ENCODE measurements around the gene UROC1. TPM values are rescaled to one million over a fixed set of nuclear protein-coding genes. Genes with fewer than 3 reads are reported as not detected.

Gene UROC1
- total RNA-seq, 2 experiments from 2014 or later: not detected

DNA sequence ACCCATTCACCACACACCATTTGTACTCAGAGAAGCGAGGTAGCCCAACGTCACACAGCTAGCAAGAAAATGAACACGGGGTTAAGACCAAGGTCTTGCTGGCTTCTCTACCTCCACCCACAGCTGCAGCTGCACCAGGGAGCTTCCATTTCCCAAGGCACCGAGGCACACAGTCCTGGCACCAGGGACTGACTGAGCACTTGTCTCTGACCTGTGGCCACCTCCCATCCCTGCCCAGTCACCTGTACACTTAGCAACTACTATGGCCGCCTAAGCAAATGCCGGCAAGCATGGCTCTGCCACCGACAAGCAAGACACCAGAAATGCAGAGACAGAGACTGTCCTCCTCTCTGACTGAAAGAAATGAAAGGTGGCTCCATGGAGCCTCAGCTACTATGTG lies 57.2 kb downstream of the UROC1 start:
- H3K36me3 Mint-ChIP-seq (ENCODE audit: low read depth): peaks cover 35% of the 10 kb centered on the region
- CTCF ChIA-PET: interaction anchor here (0.5 kb wide), 1 partner anchor 1136 kb away, joined by 4 read pairs; no protein-coding TSS in a partner anchor
- no peak overlapping the region for H3K4me3 Mint-ChIP-seq
- H3K4me1 Mint-ChIP-seq (ENCODE audit: low read depth): peaks cover 2% of the 10 kb centered on the region
- no peak for DNase-seq
- intact Hi-C loops (cut with micrococcal nuclease): no loop called here
- H3K9me3 Mint-ChIP-seq: no peaks in the 10 kb centered on the region
- no peak overlapping the region for H3K27ac Mint-ChIP-seq
- no peaks in the 10 kb centered on the region for H3K27me3 Mint-ChIP-seq (ENCODE audit: low read depth)

DNA sequence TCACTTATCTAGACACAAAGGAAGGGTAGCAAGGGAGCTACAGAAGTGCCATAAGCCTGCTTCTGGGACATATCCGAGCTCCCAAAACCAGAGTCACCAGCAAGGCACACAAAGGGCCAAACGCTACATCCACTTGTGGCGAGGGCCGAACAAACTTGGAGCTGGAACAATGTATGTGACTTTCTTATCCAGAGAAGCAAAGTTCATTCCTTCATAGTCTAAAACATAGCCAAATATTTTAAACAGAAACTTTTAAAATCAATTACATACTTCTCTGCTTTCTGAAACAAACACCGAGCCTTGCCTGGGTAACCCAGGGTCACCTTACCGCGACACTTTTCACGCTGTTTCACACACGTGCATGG lies 57.8 kb downstream of the UROC1 start:
- Mint-ChIP-seq H3K9me3 (no peaks in the 10 kb centered on the region), H3K36me3 (ENCODE audit: low read depth) (peaks cover 35% of the 10 kb centered on the region), H3K4me3 (no peak overlapping the region), H3K27me3 (ENCODE audit: low read depth) (no peaks in the 10 kb centered on the region), H3K27ac (no peak overlapping the region), H3K4me1 (ENCODE audit: low read depth) (peaks cover 2% of the 10 kb centered on the region)
- intact Hi-C loops (cut with micrococcal nuclease): no loop called here
- DNase-seq: no peak
- CTCF ChIA-PET: no interaction called here

DNA sequence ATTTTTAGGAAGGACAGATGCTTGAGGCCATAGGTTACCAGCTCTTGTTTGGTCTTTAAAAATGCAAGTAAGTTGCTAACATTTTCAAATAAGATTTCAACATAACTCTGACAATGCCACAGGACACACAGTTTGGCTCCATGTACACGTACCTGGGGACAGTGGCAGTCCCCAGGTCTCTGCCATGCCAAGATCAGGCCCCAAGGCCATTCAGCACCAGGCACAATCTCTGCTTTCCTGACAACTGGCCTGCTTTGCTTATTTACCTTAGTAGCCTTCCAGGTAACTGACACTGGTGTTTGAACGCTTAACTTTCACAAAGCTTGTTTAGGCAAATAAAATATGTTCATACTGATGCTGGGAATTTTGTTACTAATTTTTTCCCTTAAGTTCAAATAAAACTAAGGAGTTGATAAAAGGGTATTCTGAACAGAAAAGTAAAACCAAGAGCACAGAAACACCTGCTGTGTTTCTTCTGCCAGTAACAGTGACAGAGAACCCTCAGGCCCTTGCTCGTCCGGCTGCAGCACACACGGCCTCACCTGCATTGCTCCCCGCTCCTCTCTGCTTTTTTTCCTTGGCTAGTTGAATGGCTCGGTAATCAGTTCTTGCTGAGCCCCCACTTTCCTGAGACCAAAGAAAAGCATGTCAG lies 58.3 kb downstream of the UROC1 start:
- DNase-seq: no peak
- Mint-ChIP-seq H3K27ac (no peak overlapping the region), H3K4me1 (ENCODE audit: low read depth) (peaks cover 2% of the 10 kb centered on the region), H3K36me3 (ENCODE audit: low read depth) (peaks cover 30% of the 10 kb centered on the region), H3K4me3 (no peak overlapping the region), H3K9me3 (no peaks in the 10 kb centered on the region), H3K27me3 (ENCODE audit: low read depth) (no peaks in the 10 kb centered on the region)
- intact Hi-C loops (cut with micrococcal nuclease): no loop called here
- CTCF ChIA-PET: no interaction called here

DNA sequence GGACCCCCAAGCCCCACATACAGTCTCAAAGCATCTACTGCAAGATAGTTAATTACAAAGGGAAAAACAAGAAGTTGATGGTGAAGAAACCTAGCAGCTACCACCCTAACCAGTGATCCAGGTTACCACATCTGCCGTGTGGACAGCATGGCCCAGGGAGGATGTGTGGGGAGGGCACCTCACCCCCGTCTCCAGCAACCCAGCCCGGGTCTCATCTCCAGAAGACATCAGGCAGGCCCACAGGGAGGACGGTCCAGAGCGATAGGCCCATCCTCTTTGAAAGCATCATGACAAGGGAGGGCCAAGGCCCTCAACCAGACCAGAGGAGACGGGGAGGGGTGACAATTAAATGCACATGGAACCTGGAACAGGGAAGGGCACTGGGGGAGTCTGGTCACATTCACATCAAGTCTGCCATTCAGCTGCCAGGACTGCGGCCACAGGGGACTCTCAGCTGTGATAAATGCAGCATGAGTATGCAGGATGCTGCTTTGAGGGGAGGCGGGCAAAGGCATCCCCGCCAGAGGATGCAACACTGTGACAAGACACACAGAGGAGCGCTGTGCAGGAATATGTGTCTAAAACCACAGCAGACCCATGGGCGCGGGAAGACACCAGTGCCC lies 60.7 kb downstream of the UROC1 start:
- H3K9me3 Mint-ChIP-seq: no peaks in the 10 kb centered on the region
- CTCF ChIA-PET: no interaction called here
- H3K4me3 Mint-ChIP-seq: no peak overlapping the region
- no peak overlapping the region for H3K27ac Mint-ChIP-seq
- DNase-seq: no peak
- intact Hi-C loops (cut with micrococcal nuclease): no loop called here
- H3K36me3 Mint-ChIP-seq (ENCODE audit: low read depth): peaks cover 27% of the 10 kb centered on the region
- no peaks in the 10 kb centered on the region for H3K27me3 Mint-ChIP-seq (ENCODE audit: low read depth)
- H3K4me1 Mint-ChIP-seq (ENCODE audit: low read depth): peaks cover 2% of the 10 kb centered on the region

GRCh38 chr3:126456211-126456610 lies 61.4 kb downstream of the UROC1 start:
- no peaks in the 10 kb centered on the region for H3K27me3 Mint-ChIP-seq (ENCODE audit: low read depth)
- no peaks in the 10 kb centered on the region for H3K9me3 Mint-ChIP-seq
- DNase-seq: no peak
- peaks cover 20% of the 10 kb centered on the region for H3K36me3 Mint-ChIP-seq (ENCODE audit: low read depth)
- no peak overlapping the region for H3K4me3 Mint-ChIP-seq
- intact Hi-C loops (cut with micrococcal nuclease): no loop called here
- H3K27ac Mint-ChIP-seq: no peak overlapping the region
- peaks cover 2% of the 10 kb centered on the region for H3K4me1 Mint-ChIP-seq (ENCODE audit: low read depth)
- CTCF ChIA-PET: no interaction called here

DNA sequence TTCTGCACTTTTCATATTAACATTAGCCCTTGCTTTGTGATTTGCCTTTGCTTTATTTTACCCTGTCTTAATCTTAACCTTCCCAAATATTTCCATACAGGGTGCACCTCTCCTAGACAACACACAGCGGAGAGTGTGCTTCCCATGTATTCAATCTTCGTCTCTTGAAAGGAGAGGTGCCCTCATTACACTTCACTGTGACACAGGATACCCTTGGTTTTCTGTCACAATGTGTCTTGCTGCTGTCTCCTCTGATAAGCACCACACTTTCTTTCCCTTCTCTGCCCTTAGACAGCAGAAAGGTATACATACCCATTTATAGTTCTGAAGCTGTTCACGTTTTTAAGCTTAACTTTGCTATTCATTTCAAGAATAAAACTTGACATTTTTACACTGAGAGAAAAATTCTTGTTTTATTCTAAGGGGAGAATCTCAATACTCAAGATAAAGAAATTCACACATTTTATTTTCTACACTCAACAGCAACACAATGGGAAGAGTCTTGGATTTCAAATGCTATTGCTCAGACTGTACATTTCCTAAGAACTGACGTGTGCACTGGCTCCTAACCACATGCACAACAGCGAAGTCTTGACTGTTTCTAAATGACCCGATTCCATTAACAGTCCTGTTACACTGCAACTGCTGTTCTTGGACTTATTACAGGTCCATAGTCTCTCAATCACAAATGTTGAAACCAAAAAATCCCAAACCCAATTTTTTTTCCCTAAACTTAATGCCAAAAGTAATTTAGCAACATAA lies 63.0 kb downstream of the UROC1 start:
- Mint-ChIP-seq H3K36me3 (ENCODE audit: low read depth) (peaks cover 14% of the 10 kb centered on the region), H3K4me3 (no peak overlapping the region), H3K9me3 (no peaks in the 10 kb centered on the region), H3K27ac (no peak overlapping the region), H3K27me3 (ENCODE audit: low read depth) (no peaks in the 10 kb centered on the region), H3K4me1 (ENCODE audit: low read depth) (peaks cover 2% of the 10 kb centered on the region)
- DNase-seq: no peak
- CTCF ChIA-PET: no interaction called here
- intact Hi-C loops (cut with micrococcal nuclease): no loop called here

GRCh38 chr3:126454025-126454424 lies 63.5 kb downstream of the UROC1 start:
- H3K9me3 Mint-ChIP-seq: no peaks in the 10 kb centered on the region
- no peak overlapping the region for H3K4me3 Mint-ChIP-seq
- H3K4me1 Mint-ChIP-seq (ENCODE audit: low read depth): peaks cover 2% of the 10 kb centered on the region
- no peak overlapping the region for H3K27ac Mint-ChIP-seq
- H3K36me3 Mint-ChIP-seq (ENCODE audit: low read depth): peaks cover 12% of the 10 kb centered on the region
- no peaks in the 10 kb centered on the region for H3K27me3 Mint-ChIP-seq (ENCODE audit: low read depth)
- no peak for DNase-seq
- CTCF ChIA-PET: no interaction called here
- intact Hi-C loops (cut with micrococcal nuclease): no loop called here

- H3K4me1 Mint-ChIP-seq (ENCODE audit: low read depth): no peaks in the 10 kb centered on the region
- intact Hi-C loops (cut with micrococcal nuclease): no loop called here
- H3K36me3 Mint-ChIP-seq (ENCODE audit: low read depth): peaks cover 6% of the 10 kb centered on the region
- CTCF ChIA-PET: no interaction called here
- H3K27me3 Mint-ChIP-seq (ENCODE audit: low read depth): no peaks in the 10 kb centered on the region
- H3K27ac Mint-ChIP-seq: no peak overlapping the region
- no peaks in the 10 kb centered on the region for H3K9me3 Mint-ChIP-seq
- no peak for DNase-seq
- no peak overlapping the region for H3K4me3 Mint-ChIP-seq
Observed at GRCh38 chr3:126452213-126452612, 65.4 kb downstream of the UROC1 start.

DNA sequence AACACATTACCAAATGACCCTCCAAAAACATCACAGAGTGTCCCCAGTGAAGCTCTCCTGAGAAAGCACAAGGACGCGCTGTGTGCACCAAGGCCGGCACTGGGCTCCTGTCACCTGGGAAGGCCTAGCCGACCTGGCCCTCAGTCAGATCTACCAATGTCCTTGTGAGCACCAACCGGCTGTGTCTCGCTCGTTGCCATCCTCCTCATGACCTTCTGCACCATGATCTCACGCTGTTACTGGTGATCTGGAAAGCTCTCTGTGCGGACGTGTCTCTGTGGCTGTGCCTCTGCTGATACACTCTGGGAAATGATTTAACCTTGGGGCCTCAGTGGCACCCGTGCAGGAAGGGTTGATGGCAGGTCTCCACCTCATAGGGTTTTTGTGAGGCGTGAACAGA lies 66.1 kb downstream of the UROC1 start:
- H3K4me1 Mint-ChIP-seq (ENCODE audit: low read depth): no peaks in the 10 kb centered on the region
- intact Hi-C loops (cut with micrococcal nuclease): no loop called here
- CTCF ChIA-PET: interaction anchor here (0.6 kb wide), 1 partner anchor 22 kb away, joined by 4 read pairs; no protein-coding TSS in a partner anchor
- no peaks in the 10 kb centered on the region for H3K9me3 Mint-ChIP-seq
- peaks cover 6% of the 10 kb centered on the region for H3K36me3 Mint-ChIP-seq (ENCODE audit: low read depth)
- no peak overlapping the region for H3K27ac Mint-ChIP-seq
- H3K27me3 Mint-ChIP-seq (ENCODE audit: low read depth): no peaks in the 10 kb centered on the region
- no peak for DNase-seq
- no peak overlapping the region for H3K4me3 Mint-ChIP-seq

GRCh38 chr3:126450744-126451143 lies 66.8 kb downstream of the UROC1 start:
- Mint-ChIP-seq H3K9me3 (no peaks in the 10 kb centered on the region), H3K4me1 (ENCODE audit: low read depth) (no peaks in the 10 kb centered on the region), H3K27me3 (ENCODE audit: low read depth) (no peaks in the 10 kb centered on the region), H3K27ac (no peak overlapping the region), H3K36me3 (ENCODE audit: low read depth) (peaks cover 6% of the 10 kb centered on the region), H3K4me3 (no peak overlapping the region)
- CTCF ChIA-PET: no interaction called here
- DNase-seq: no peak
- intact Hi-C loops (cut with micrococcal nuclease): no loop called here

DNA sequence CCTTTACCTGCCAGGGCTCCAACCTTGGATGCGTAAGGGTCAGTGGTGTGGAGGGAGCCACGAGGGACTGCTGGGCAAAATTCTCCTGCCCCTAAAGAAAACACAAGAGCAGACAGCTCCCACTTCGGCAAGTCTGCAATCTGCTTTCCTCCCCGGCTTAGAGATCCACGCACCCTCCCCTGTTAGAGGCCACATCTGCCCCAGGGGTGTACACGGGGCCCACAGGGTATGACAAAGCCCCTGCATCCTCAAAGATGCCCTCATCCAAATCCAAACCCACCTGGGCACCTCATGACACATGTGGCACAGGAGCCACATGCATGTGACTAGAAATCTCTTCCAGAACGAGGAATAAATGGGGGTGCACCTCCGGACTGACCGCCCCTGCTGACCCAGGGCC lies 67.4 kb downstream of the UROC1 start:
- H3K4me1 Mint-ChIP-seq (ENCODE audit: low read depth): no peaks in the 10 kb centered on the region
- no peaks in the 10 kb centered on the region for H3K9me3 Mint-ChIP-seq
- H3K4me3 Mint-ChIP-seq: no peak overlapping the region
- intact Hi-C loops (cut with micrococcal nuclease): no loop called here
- CTCF ChIA-PET: no interaction called here
- H3K36me3 Mint-ChIP-seq (ENCODE audit: low read depth): peaks cover 3% of the 10 kb centered on the region
- no peak for DNase-seq
- H3K27me3 Mint-ChIP-seq (ENCODE audit: low read depth): no peaks in the 10 kb centered on the region
- no peak overlapping the region for H3K27ac Mint-ChIP-seq

DNA sequence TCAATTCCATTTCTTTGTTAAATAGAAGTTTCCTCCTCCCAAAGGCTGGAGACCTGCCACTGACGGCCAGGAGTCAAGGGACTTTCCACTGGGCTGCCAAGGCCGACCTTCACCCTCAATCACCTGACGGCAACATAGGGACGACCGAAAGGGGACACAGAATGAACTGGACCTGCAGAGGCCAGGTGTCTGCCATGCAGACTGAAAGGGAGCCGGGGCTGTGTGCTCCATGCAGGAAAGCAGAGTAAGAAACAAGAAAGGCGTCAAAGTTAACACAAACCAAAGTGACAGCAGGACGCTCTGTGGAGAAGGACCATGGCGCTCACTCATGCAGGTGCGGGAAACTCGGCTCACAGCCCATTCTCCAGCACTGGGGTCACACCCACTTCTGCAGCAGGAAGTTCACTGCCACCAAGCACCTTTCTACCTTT lies 67.9 kb downstream of the UROC1 start:
- no peaks in the 10 kb centered on the region for H3K9me3 Mint-ChIP-seq
- H3K27ac Mint-ChIP-seq: no peak overlapping the region
- peaks cover 3% of the 10 kb centered on the region for H3K36me3 Mint-ChIP-seq (ENCODE audit: low read depth)
- DNase-seq: no peak
- CTCF ChIA-PET: no interaction called here
- no peaks in the 10 kb centered on the region for H3K4me1 Mint-ChIP-seq (ENCODE audit: low read depth)
- no peak overlapping the region for H3K4me3 Mint-ChIP-seq
- no peaks in the 10 kb centered on the region for H3K27me3 Mint-ChIP-seq (ENCODE audit: low read depth)
- intact Hi-C loops (cut with micrococcal nuclease): no loop called here

- H3K27me3 Mint-ChIP-seq (ENCODE audit: low read depth): no peaks in the 10 kb centered on the region
Observed at GRCh38 chr3:126448893-126449180, 68.7 kb downstream of the UROC1 start.

More at GRCh38 chr3:126448893-126449180, 68.7 kb downstream of the UROC1 start:
- CTCF ChIA-PET: interaction anchor here (0.6 kb wide), 1 partner anchor 13 kb away, joined by 3 read pairs; no protein-coding TSS in a partner anchor
- Mint-ChIP-seq H3K27ac (no peak overlapping the region), H3K4me1 (ENCODE audit: low read depth) (no peaks in the 10 kb centered on the region), H3K9me3 (no peaks in the 10 kb centered on the region), H3K36me3 (ENCODE audit: low read depth) (peaks cover 3% of the 10 kb centered on the region), H3K4me3 (no peak overlapping the region)
- intact Hi-C loops (cut with micrococcal nuclease): no loop called here
- no peak for DNase-seq

All from activated naive CD4-positive, alpha-beta T cell treated with anti-CD3 and anti-CD28 coated beads for 36 hours (primary cell).